SKM-1 treated with dmso at 0.1 percent for 144 hours (cell line): ENCODE data around the gene CPA2.

ENCODE experiments used
- DNase-seq: peaks from one replicate; lab custom pipeline; 2025; ENCODE audit not compliant: unreplicated experiment; lab: John Stamatoyannopoulos, UW

Gene CPA2

DNA sequence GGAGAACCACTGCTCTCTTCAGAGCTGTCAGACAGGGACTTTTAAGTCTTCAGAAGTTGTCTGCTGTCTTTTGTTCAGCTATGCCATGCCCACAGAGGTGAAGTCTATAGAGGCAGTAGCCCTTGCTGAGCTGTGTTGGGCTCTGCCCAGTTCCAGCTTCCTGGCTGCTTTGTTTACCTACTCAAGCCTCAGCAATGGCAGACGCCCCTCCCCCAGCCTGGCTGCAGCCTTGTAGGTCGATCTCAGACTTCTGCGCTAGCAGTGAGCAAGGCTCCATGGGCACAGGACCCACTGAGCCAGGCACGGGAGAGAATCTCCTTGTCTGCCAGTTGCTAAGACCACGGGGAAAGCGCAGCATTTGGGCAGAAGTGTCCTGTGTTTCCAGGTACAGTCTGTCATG, 12.1 kb upstream of the CPA2 start:
- no peak for DNase-seq

- DNase-seq: no peak
These were observed 10.0 kb upstream of the CPA2 start for GRCh38 chr7:130256704-130257103.

DNA sequence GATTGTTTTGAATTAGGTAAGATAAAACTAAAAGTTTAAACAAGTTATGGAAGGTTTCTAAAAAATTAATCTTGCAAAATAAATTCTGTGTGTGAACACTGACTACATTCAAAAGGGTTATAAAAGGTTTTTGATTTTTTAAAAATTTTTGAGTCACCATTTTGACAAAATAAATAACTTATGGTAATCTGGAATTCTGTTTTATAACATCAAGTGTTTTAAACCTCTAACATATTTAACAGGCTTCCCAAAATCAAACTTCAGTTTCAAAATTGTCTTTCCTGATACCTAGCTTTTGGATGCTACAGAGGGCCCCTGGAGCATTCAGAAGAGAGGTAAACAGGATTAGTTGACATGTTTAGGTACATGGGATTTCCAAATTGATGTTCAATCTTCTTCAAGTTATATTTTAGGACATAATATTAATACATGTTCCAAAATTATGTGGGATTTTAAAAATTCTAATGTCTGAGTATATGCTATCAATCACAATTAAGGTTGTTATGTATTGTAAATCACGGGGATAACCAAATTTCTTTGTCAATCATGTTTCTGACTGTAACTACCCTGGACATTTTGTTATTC, 8.1 kb upstream of the CPA2 start:
- no peak for DNase-seq

DNA sequence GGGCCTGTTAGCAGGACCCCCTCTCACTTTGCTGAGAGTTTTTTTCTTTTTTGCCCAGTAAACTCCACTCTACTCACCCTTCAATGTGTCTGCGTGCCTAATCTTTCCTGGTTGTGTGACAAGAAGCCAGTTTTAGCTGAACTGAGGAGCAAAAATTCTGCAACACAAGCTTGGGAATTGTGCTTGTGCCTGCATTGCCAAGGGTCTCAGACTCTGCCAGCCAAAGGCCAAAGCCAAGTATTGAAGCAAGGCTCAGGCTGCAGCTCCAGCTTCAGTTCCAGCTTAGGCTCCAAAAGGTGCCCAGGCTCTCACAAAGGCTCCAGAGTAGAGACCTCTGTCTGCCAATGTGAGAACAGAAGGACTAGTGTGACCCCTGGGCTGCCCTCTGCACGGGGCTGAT, 4.2 kb upstream of the CPA2 start:
- no peak for DNase-seq

- no peak for DNase-seq
These were observed 3.5 kb upstream of the CPA2 start for GRCh38 chr7:130263130-130263529.

GRCh38 chr7:130266961-130267321, 278 bp downstream of the CPA2 start:
- DNase-seq: no peak

DNA sequence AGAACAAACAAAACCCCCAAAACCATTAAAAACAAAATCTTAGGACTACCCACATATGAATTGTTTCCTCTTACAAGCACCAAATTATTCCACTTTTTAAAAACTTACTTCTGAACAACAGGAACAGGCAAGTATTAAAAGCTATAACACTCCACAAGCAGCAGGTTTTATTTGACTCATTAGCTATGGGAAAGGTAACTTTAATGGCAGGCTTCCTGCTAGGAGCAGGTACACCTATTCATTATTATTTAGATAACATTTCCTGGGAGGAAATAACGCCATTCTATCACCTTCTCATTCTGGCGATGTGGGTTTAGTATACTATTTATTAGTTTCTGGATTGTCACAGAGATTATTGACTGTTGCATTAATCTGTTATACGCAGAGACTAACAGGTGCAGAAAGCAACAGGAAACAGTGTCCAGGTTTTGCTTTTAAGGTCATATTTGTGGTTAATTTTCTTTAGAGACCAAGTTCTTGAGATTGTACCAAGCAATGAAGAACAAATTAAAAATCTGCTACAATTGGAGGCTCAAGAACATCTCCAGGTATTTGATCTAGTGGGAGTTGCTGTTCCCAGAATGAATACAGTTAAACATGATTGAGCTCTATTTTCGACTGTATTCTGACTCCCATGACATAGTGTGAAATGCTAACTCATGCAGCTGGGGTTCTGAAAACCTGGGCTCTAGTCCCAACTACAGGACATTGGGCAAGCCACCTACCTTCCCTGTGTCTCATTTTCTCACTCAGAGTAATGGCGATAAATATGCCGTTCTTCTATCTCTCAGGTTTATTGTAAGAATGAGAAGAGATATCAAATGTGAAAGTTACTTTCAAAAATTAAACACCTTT, 2.0 kb downstream of the CPA2 start:
- no peak for DNase-seq

- DNase-seq: no peak
These were observed 2.6 kb downstream of the CPA2 start for GRCh38 chr7:130269318-130269694.

GRCh38 chr7:130270947-130271800, 4.5 kb downstream of the CPA2 start:
- no peak for DNase-seq

DNA sequence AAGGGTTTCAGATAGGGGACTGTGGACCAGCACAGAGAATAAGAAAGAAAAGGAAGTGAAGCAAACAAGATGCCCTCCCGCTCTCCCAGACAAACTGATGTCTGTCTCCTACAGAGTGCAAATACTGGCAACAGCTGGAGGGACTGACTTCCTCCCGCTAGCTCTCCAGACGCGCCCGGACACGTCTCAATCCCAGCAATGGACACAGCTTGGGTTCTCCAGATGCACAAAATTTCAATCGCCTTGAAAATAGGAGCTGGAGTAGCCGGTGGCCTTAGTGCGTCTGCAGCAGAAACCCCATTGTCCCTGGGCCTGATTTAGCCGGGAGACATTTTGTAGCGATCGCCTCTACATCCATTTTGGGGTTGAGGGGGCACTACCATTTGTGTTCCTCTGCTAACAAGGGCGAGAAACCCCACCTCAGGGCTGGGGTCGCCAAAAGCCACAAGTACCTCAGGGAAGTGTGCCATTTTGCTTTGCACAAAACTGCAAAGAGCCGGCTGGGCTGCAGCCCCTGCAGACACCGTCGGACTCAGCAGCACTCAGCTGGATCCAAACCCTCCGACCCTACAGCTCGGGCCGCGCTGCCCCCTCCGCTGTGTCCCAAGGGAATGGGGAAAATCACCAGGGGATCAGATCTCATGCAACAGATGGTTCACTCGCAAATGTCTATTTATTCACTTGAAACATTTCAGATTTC, 5.9 kb downstream of the CPA2 start:
- no peak for DNase-seq

DNA sequence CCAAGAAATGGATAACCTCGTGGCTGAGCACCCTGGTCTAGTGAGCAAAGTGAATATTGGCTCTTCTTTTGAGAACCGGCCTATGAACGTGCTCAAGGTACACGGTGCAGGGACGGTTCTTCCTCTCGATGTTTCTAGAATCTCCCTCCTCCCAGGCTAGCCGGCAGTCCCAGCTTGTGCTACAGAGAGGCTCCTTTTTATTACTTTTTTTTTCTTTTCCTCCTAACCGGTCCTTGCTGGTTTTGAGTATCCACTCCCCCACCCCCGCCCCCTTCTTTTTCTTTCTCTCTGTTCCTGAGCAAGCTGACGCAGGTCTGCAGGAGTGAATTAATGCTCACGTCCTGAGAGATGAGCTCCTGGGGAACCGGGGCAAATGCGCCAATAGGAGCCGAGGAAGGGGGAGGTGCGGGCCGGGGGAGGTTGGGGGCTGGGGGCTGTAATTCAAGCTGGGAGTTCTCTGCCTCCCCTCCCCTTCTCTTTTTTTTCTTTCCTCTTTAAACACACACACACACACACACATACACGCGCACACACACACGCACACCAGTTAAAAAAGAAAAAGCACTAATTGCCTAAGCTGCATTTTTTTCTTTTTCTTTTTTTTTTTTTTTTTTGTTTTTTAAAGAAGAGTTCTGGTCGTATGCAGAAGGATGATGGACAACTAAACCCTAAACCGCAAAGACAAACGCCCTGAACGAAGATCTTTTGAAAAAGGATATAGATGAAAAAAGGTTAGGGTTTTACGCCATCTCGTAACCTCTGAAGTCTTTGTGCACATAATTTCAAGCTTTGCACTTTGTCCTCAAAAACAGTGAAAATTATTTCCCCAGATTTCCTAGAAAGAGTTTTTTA, 6.6 kb downstream of the CPA2 start:
- no peak for DNase-seq

DNA sequence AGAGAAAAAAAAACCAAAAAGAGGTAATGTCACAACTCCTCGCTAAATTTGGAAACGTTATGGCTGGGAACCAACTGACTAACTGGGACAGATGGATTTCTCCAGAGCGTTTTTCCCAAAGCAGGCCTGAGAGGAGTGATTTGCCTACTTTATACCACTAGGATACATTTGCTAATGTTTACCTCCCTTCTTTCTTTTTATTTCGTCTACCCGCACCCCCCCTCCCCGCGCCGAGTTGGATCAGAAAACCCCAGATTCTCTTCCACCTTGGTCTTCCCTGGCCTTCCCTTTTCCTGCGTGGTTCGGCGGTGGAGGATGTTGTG, 7.2 kb downstream of the CPA2 start:
- no peak for DNase-seq

DNA sequence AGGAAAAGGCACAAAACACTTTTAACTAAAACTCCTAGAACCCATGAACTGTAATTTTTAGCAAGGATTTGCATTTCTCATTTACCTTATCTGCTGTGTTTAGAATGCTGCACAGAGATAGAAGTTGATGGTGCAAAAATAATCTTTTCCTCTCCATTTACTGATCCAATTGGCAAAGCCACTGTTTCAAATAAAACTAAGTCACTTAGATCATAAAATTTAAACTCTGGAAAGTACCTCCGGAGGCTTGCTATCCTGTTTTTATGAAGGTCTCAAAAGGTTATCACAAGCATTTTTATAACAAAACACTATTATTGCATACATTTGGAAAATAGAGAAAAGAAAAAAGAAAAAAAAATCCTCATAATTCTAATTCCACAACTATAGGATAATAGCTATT, 7.6 kb downstream of the CPA2 start:
- no peak for DNase-seq

GRCh38 chr7:130274983-130275591, 8.4 kb downstream of the CPA2 start:
- DNase-seq: no peak

GRCh38 chr7:130275826-130276297, 9.2 kb downstream of the CPA2 start:
- no peak for DNase-seq

GRCh38 chr7:130276796-130277762, 10.4 kb downstream of the CPA2 start:
- no peak for DNase-seq

- DNase-seq: no peak
These were observed 11.3 kb downstream of the CPA2 start for GRCh38 chr7:130277763-130278643.

DNA sequence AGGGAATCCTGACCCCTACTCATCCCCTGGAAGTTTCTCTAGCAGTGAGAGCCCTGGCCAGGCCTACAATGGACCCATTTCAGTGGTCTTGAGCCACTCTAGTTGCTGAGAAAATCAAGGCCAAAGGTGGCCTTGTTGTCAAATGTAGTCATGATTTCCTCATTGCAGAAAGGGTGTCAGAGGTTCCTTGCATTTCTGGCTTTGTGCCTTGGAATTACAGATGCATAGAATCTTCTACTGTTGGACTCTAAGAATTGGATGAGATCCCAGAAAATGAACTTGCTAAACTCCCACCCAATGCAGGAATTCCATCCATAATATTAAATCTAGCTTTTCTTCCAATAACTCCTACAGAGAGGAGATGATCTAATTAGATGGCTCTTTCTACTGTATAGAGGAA, 12.2 kb downstream of the CPA2 start:
- no peak for DNase-seq
